Astrocyte of the spinal cord (primary cell): ENCODE data around the gene GRIK5.

Source experiments
- DNase-seq: peaks from one replicate; pipeline ENCODE4 v3.0.0; 2011; ENCODE audit warnings: low read depth, low spot score
- H3K4me3 ChIP-seq: 2 replicates; pipeline ENCODE4 v1.5.1; 2011; ENCODE audit warnings: low read depth, mild to moderate bottlenecking, low read length, moderate library complexity
- in situ Hi-C: cut with HindIII; loops from 2 replicates; pipeline ENCODE4 v1.10.0; 2017; ENCODE audit warnings: low sequenced_read_pairs
- TF ChIP-seq, protein P1 (sequence below): IDR thresholded peaks from 2 replicates; pipeline ENCODE4 v1.5.1; 2012; ENCODE audit warnings: low read depth, mild to moderate bottlenecking, low read length, inconsistent platforms

The GRIK5 gene

DNA sequence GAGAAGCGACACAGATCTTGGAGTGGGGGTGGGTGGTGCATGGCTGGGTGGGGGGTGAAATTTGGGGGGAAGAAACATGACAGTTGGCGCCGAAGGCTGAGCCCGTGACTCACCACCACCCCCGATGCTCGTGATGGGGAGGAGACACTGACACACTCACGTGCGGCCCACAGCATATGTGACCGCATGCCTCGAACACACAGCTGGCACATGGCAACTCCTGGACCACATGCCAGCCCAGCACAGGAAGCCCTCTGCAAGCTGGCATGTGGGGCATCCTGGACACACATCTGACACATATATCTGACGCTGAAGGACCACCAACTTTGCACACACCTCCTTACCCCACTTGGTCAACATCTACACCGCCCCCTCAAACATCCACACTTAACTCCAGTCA, 1.2 kb upstream of the GRIK5 start:
- in situ Hi-C loops: no loop called here
- H3K4me3 ChIP-seq: no peak overlapping the region
- no peak for DNase-seq
- TF ChIP-seq, protein P1, sequence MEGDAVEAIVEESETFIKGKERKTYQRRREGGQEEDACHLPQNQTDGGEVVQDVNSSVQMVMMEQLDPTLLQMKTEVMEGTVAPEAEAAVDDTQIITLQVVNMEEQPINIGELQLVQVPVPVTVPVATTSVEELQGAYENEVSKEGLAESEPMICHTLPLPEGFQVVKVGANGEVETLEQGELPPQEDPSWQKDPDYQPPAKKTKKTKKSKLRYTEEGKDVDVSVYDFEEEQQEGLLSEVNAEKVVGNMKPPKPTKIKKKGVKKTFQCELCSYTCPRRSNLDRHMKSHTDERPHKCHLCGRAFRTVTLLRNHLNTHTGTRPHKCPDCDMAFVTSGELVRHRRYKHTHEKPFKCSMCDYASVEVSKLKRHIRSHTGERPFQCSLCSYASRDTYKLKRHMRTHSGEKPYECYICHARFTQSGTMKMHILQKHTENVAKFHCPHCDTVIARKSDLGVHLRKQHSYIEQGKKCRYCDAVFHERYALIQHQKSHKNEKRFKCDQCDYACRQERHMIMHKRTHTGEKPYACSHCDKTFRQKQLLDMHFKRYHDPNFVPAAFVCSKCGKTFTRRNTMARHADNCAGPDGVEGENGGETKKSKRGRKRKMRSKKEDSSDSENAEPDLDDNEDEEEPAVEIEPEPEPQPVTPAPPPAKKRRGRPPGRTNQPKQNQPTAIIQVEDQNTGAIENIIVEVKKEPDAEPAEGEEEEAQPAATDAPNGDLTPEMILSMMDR: no peak

DNA sequence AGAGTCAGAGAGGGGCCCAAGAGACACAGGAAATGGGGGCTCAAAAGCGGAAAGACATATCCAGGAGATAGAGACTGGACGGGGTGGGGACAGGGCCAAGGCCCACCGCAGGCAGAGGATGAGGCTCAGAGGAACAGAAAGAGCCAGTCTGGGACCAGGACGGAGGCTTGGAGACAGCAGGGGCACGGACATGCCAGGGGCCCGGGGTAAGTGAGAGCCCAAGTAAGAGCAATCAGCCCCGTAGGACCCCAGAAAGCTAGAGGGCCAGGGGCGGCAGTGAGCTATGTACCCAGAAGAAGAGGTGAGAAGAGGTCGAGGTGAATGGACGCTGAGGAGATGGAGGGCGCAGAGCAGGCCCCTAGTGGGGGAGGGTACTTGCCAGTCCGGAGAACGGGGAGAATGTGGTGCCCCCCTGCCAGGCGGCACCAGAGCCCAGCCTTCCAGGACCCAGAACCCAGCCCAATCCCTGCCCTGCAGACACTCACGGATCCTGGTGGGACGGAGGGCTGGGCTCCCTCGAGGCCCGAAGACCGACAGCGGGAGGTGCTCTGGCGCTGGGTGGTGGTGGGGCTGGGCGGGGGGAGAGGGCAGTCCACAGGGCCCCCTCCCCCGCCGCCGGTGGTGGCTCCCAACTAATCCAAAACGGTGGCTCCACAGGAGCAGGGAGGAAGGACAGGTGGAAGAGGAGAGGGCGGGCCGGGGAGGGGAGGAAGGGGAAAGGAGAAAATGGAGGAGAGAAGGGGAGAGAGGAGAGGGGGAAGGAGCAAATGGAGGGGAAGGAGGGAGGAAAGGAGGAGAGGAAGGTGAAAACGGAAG, 1.0 kb downstream of the GRIK5 start:
- TF ChIP-seq, protein P1: no peak
- no peak for DNase-seq
- no peak overlapping the region for H3K4me3 ChIP-seq
- in situ Hi-C loops: no loop called here

DNA sequence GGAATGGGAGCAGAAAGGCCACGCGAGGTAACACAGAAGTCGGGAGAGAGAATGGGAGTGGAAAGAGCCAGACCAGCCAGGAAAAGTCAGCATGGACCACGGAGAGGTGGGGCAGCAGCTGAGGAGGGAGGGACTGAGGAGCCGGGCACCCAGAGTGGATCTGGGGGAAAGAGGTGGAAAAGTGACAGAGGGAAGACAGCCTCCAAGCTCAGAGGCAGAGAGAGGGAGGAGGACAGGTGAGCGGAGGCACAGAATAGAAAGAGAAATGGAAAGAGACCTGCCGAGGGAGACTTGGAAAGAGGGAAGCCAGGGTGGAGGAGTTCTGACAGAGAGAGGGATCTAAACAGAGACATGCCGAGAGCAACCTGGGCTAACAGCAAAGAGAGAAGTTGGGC, 1.6 kb downstream of the GRIK5 start:
- in situ Hi-C loops: no loop called here
- no peak overlapping the region for H3K4me3 ChIP-seq
- DNase-seq: no peak
- TF ChIP-seq, protein P1: no peak

DNA sequence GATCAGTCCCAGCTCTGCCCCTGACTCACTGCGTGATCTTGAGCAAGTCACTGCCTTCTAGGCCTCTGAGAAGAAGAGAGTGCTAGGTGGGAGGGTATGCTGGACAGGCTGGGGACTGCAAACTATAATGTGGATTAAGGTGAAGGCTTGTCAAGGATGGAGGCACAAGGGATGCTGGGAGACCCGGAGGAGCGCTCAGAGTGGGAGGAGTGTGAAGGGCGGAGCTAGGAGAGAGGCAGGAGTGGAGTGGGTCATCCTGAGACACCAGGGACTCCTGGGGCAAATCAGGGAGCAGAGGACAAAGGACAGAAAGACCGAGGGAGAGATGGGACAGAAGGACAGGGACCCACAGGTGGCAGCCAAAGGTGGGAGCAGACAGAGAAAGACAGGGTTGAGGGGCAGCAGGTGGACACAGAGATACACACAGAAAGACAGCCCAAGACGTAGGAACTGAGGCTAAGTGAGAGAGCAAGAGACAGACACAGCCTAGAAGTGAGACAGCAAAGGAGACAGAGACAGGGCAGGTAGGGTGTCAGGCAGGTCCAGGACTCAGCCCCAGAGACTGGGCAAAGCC, 2.6 kb downstream of the GRIK5 start:
- in situ Hi-C loops: no loop called here
- no peak overlapping the region for H3K4me3 ChIP-seq
- TF ChIP-seq, protein P1: no peak
- DNase-seq: no peak

DNA sequence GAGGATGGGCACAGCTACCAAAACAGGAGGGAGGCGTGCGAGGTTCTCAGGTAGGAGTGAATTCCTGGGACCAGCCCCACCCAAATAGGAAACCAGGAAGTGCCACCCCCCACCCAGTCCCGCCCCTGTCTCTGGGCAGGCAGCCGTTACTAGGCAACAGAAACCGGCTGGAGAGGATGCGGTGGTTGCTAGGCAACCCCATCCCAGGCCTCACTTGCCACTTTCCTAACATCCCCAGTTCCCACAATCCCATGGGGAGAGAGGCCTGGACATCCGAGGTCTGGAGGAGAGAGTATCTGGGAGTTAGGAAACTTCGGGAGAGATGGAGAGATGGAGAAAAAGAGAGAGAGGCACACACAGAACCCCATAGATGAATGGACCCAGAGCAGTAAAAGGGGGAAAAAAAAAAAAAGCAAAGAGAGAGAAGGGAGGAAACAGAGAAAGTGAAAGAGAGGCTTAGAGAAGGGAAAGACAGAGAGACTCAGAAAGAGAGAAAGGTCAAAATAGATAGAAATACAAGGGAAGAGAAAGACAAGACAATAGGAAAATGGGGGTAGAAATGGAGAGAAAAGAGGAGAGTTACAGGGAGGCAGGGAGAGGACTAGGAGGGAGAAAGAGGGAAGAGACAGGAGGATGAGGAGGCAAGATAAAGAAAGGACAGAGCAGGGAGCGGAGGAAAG, 3.8 kb downstream of the GRIK5 start:
- TF ChIP-seq, protein P1: no peak
- no peak for DNase-seq
- in situ Hi-C loops: no loop called here
- no peak overlapping the region for H3K4me3 ChIP-seq

DNA sequence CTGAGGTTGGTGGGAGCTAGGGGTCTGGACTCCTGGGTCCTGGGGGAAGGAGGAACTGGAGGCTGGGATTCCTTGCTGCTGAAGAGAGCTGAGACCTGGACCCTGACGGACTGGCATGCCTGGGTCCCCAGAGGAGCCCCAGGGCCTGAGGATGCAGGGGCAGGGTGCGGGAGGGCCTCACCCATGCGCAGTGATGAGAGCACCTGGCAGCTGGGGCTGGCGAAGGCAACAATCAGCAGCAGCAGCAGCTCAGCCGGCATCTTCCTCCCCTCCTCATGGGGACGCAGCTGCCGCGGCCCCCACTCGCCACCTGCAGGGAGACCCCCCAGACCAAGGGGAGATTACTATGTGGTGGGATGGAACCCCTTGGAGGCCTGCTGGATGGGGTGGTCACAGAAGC, 4.5 kb downstream of the GRIK5 start:
- no peak for DNase-seq
- in situ Hi-C loops: no loop called here
- TF ChIP-seq, protein P1: no peak
- no peak overlapping the region for H3K4me3 ChIP-seq
